GM12878 (cell line): ENCODE data around the gene LIF. TPM values are rescaled to one million over a fixed set of nuclear protein-coding genes. Genes with fewer than 3 reads are reported as not detected.

ENCODE experiments used
- ATF3 ChIP-seq: IDR thresholded peaks from 2 replicates; pipeline ENCODE4 v1.6.1; 2011; ENCODE audit warnings: low read depth, mild to moderate bottlenecking, low read length, moderate library complexity, borderline replicate concordance; ENCODE audit errors: extremely low read depth
- BHLHE40 ChIP-seq, 2 experiments: fragments of 450-650 bp in 1 of 2; IDR thresholded peaks; 2 replicates each; pipeline ENCODE4 v1.6.1; 2011 to 2017; ENCODE audit warnings: low read depth in 2 of 2, borderline replicate concordance in 1 of 2, improper control_type of control experiment in 1 of 2, low read length in 1 of 2, mild to moderate bottlenecking in 1 of 2
- CEBPB ChIP-seq, 2 experiments: fragments of 150-350 bp in 1 of 2; IDR thresholded peaks; 2 replicates each; pipeline ENCODE4 v1.6.1; 2012 to 2014; ENCODE audit warnings: low read depth in 2 of 2, low read length in 2 of 2, borderline replicate concordance in 1 of 2, inconsistent platforms in 1 of 2
- CHD4 ChIP-seq: fragments of 200-600 bp; sonication (generic); IDR thresholded peaks from 2 replicates; pipeline ENCODE4 v1.6.1; 2016; ENCODE audit warnings: mild to moderate bottlenecking
- EGR1 ChIP-seq, 2 experiments: IDR thresholded peaks; 1 replicate in 1 of 2; 2 replicates in 1 of 2; pipeline ENCODE4 v1.6.1; 2011 to 2012; ENCODE audit warnings: low read depth in 2 of 2, low read length in 2 of 2, borderline replicate concordance in 1 of 2, mild to moderate bottlenecking in 1 of 2, moderate library complexity in 1 of 2
- FOS ChIP-seq: IDR thresholded peaks from 3 replicates; pipeline ENCODE4 v1.6.1; 2011; ENCODE audit warnings: borderline replicate concordance; ENCODE audit not compliant: insufficient read length; ENCODE audit errors: extremely low read depth
- HCFC1 ChIP-seq: fragments of 150-350 bp; IDR thresholded peaks from 2 replicates; pipeline ENCODE4 v1.6.1; 2014; ENCODE audit warnings: low read length
- KAT2A ChIP-seq: conservative IDR thresholded peaks from 2 replicates; pipeline ENCODE4 v1.6.1; 2011; ENCODE audit warnings: low read depth, low read length; ENCODE audit not compliant: control insufficient read depth
- LARP7 ChIP-seq: fragments of 450-650 bp; IDR thresholded peaks from 2 replicates; pipeline ENCODE4 v1.6.1; 2017; ENCODE audit warnings: mild to moderate bottlenecking
- MLLT1 ChIP-seq: fragments of 450-650 bp; IDR thresholded peaks from 2 replicates; pipeline ENCODE4 v1.6.1; 2016; ENCODE audit warnings: mild to moderate bottlenecking
- MYB ChIP-seq: fragments of 150-350 bp; IDR thresholded peaks from 2 replicates; pipeline ENCODE4 v1.6.1; 2014; ENCODE audit warnings: mild to moderate bottlenecking, low read depth, low read length, borderline replicate concordance
- PML ChIP-seq: IDR thresholded peaks from 2 replicates; pipeline ENCODE4 v1.6.1; 2012; ENCODE audit warnings: low read length, inconsistent platforms
- POLR2A ChIP-seq: IDR thresholded peaks from 2 replicates; pipeline ENCODE4 v1.6.1; 2011; ENCODE audit warnings: low read depth, mild to moderate bottlenecking, low read length
- POU2F2 ChIP-seq: IDR thresholded peaks from 3 replicates; pipeline ENCODE4 v1.6.1; 2011; ENCODE audit warnings: low read depth, mild to moderate bottlenecking, low read length, borderline replicate concordance
- RB1 ChIP-seq: fragments of 450-650 bp; formaldehyde crosslinking; IDR thresholded peaks from 2 replicates; pipeline ENCODE4 v1.6.1; 2017; ENCODE audit warnings: mild to moderate bottlenecking, borderline replicate concordance
- RBBP5 ChIP-seq: fragments of 200-600 bp; sonication (generic); conservative IDR thresholded peaks from 2 replicates; pipeline ENCODE4 v1.6.1; 2016
- SIN3A ChIP-seq: IDR thresholded peaks from 2 replicates; pipeline ENCODE4 v1.6.1; 2012; ENCODE audit warnings: low read depth, low read length, improper control_type of control experiment
- SMAD1 ChIP-seq: fragments of 450-650 bp; IDR thresholded peaks from 2 replicates; pipeline ENCODE4 v1.6.1; 2018; ENCODE audit warnings: mild to moderate bottlenecking, low read depth; ENCODE audit not compliant: partially characterized antibody
- SMAD5 ChIP-seq: IDR thresholded peaks from 2 replicates; pipeline ENCODE4 v1.6.1; 2016; ENCODE audit warnings: antibody characterized with exemption, low read depth
- SMC3 ChIP-seq: IDR thresholded peaks from 2 replicates; pipeline ENCODE4 v1.6.1; 2011; ENCODE audit warnings: low read length, improper control_type of control experiment, borderline replicate concordance
- SUZ12 ChIP-seq: fragments of 200-600 bp; sonication (generic); IDR thresholded peaks from one replicate; pipeline ENCODE4 v1.6.1; 2018; ENCODE audit warnings: antibody characterized with exemption, mild to moderate bottlenecking; ENCODE audit not compliant: unreplicated experiment
- TAF1 ChIP-seq: IDR thresholded peaks from 2 replicates; pipeline ENCODE4 v1.6.1; 2011; ENCODE audit warnings: mild to moderate bottlenecking, low read depth, low read length, borderline replicate concordance
- TBL1XR1 ChIP-seq: IDR thresholded peaks from 2 replicates; pipeline ENCODE4 v1.6.1; 2012; ENCODE audit warnings: low read depth, low read length, improper control_type of control experiment
- WRNIP1 ChIP-seq: IDR thresholded peaks from 2 replicates; pipeline ENCODE4 v1.6.1; 2011; ENCODE audit warnings: low read depth, low read length, improper control_type of control experiment, borderline replicate concordance
- ZBED1 ChIP-seq: IDR thresholded peaks from 2 replicates; pipeline ENCODE4 v1.6.1; 2016; ENCODE audit warnings: borderline replicate concordance
- ZNF24 ChIP-seq: fragments of 450-650 bp; IDR thresholded peaks from 2 replicates; pipeline ENCODE4 v1.6.1; 2017; ENCODE audit warnings: antibody characterized with exemption, mild to moderate bottlenecking
- polyA plus RNA-seq, 11 experiments: library from polyadenylated mRNA; depleted of rRNA in 4 of 11; unstranded in 6 of 11; stranded (reverse) in 5 of 11; fragments of >200 nt; fragmentation: Nextera tagmentation in 4 of 11; fragmentation: Illumina TruSeq in 1 of 11; extraction: Ambion mirVana in 4 of 11; extraction: Trizol in 1 of 11; gene quantifications; 1 replicate in 1 of 11; 2 replicates in 10 of 11; pipeline versions ENCODE4 v1.2.1 to v1.2.3, GENCODE V29; 2011 to 2016; ENCODE audit warnings: inconsistent platforms in 2 of 11, missing spikeins in 2 of 11, low read depth in 1 of 11
- total RNA-seq, 4 experiments: library from RNA; depleted of rRNA in 3 of 4; stranded (reverse); fragments of >200 nt in 3 of 4; fragmentation: Illumina TruSeq in 1 of 4; extraction: Trizol in 1 of 4; gene quantifications; 2 replicates each; pipeline versions ENCODE4 v1.2.1 to v1.2.3, GENCODE V29; 2013 to 2021
- TF ChIP-seq, protein P1 (sequence below): IDR thresholded peaks from 2 replicates; pipeline ENCODE4 v1.6.1; 2012; ENCODE audit warnings: mild to moderate bottlenecking, low read depth, low read length

LIF gene
- total and polyA plus RNA-seq, 10 of the 15 experiments (the other 5 are each of a cell fraction or from before 2014, with no cell fraction given): 0.05 to 3.4 (median 0.97) TPM

DNA sequence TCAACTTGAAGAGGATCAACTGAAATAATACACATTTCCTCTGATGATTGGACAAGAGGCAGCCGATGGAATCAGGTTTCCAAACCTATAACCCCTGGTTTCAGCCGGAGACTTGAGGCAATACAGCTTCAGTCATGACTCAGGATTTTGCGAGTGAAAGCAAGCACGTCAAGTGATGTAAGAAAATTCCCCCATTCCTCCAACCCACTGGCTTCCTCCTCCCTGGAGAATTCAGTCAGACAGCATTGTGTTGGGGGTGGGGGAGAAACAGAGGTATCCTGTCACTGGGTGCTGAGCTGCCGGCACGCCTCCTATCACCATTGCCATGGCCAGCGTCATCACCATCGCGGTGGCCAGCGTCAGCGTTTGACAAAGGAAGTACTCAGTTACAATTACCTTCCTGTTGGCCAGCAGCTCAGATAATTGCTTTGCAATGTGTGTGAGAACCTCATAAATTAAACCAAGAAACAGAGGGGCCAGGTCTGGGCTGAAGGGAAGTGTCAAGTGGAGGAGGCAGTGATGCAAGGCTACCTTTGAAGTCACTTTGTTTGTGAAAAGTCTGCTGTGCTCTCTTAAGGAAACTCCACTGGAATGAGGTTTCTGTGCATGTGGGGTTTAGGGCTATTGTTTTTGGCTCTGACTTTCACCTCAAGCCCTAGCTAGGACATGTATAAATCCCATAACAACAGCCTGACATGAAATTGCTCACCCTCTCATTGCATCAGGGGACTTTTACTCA lies 50.2 kb downstream of the LIF start (continued):
- TF ChIP-seq SMAD5 (no peak), ZBED1 (peak; percentile 51; the same call in 1 of the 2 replicates), EGR1 (IDR thresholded peaks at IDR 0.05; ENCODE audit: borderline replicate concordance in 1 of 2, low read depth in 2 of 2, low read length in 2 of 2) (no peak), SIN3A (no peak), MLLT1 (0 out of 2 replicates have a peak, but pooled peaks have one; percentile 51), POU2F2 (no peak), POLR2A (no peak), RBBP5 (no peak), LARP7 (no peak), WRNIP1 (no peak), RB1 (no peak), SMC3 (no peak), FOS (no peak), SUZ12 (no peak), MYB (no peak), PML (no peak; the same call in 1 of the 2 replicates), CEBPB (IDR thresholded peaks at IDR 0.05; ENCODE audit: borderline replicate concordance in 1 of 2, low read depth in 2 of 2, low read length in 2 of 2) (no peak), ZNF24 (no peak), CHD4 (no peak), KAT2A (no peak), HCFC1 (no peak), BHLHE40 (IDR thresholded peaks at IDR 0.05; ENCODE audit: borderline replicate concordance in 1 of 2, low read depth in 2 of 2, low read length in 1 of 2) (peak; percentile 32 to 49; a peak in 3 of 4 replicates), TBL1XR1 (no peak), SMAD1 (no peak), TAF1 (0 out of 2 replicates have a peak, but pooled peaks have one; percentile 27), ATF3 (no peak)
- TF ChIP-seq, protein P1, sequence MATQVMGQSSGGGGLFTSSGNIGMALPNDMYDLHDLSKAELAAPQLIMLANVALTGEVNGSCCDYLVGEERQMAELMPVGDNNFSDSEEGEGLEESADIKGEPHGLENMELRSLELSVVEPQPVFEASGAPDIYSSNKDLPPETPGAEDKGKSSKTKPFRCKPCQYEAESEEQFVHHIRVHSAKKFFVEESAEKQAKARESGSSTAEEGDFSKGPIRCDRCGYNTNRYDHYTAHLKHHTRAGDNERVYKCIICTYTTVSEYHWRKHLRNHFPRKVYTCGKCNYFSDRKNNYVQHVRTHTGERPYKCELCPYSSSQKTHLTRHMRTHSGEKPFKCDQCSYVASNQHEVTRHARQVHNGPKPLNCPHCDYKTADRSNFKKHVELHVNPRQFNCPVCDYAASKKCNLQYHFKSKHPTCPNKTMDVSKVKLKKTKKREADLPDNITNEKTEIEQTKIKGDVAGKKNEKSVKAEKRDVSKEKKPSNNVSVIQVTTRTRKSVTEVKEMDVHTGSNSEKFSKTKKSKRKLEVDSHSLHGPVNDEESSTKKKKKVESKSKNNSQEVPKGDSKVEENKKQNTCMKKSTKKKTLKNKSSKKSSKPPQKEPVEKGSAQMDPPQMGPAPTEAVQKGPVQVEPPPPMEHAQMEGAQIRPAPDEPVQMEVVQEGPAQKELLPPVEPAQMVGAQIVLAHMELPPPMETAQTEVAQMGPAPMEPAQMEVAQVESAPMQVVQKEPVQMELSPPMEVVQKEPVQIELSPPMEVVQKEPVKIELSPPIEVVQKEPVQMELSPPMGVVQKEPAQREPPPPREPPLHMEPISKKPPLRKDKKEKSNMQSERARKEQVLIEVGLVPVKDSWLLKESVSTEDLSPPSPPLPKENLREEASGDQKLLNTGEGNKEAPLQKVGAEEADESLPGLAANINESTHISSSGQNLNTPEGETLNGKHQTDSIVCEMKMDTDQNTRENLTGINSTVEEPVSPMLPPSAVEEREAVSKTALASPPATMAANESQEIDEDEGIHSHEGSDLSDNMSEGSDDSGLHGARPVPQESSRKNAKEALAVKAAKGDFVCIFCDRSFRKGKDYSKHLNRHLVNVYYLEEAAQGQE: no peak
